Stimulated activated naive CD8-positive, alpha-beta T cell treated with anti-CD3 and anti-CD28 coated beads, Interleukin-15, Interleukin-2, amounts not matched to agents 100 U/mL and 50 U/mL, for 24 hours (primary cell): Measurements from ENCODE around the gene SLC6A4.

ENCODE experiments used
- ATAC-seq: fragments of 150-1000 bp; cut with Tn5 transposase; one replicate; pipeline ENCODE4 v1.10.0; 2021
- DNase-seq: peaks from one replicate; pipeline ENCODE4 v3.0.0; 2021

SLC6A4 gene

GRCh38 chr17:30235386-30236296 lies at the start of gene SLC6A4:
TSS of gene SLC6A4 (minus strand) at chr17:30235697. CDS start at chr17:30221958, 13,739 bp downstream.
- DNase-seq: no peak
- peak; percentile 11 for ATAC-seq

GRCh38 chr17:30279156-30279555 lies 43.7 kb upstream of the SLC6A4 start:
- ATAC-seq (no peak), DNase-seq (no peak)

GRCh38 chr17:30278032-30278431 lies 42.5 kb upstream of the SLC6A4 start:
- DNase-seq (no peak), ATAC-seq (no peak)

GRCh38 chr17:30275911-30276310 lies 40.4 kb upstream of the SLC6A4 start:
- DNase-seq (no peak), ATAC-seq (no peak)

- DNase-seq: no peak
- no peak for ATAC-seq
These were observed 39.4 kb upstream of the SLC6A4 start for GRCh38 chr17:30274887-30275286.

- no peak for ATAC-seq
These were observed 37.9 kb upstream of the SLC6A4 start for GRCh38 chr17:30273373-30273772.

GRCh38 chr17:30271102-30271501 lies 35.6 kb upstream of the SLC6A4 start:
- ATAC-seq: peak; percentile 59
- DNase-seq: no peak

More at GRCh38 chr17:30273373-30273772, 37.9 kb upstream of the SLC6A4 start:
- no peak for DNase-seq

- DNase-seq: no peak
- ATAC-seq: no peak
These were observed 32.1 kb upstream of the SLC6A4 start for GRCh38 chr17:30267625-30268024.

- no peak for ATAC-seq
- no peak for DNase-seq
These were observed 28.2 kb upstream of the SLC6A4 start for GRCh38 chr17:30263552-30264333.

- ATAC-seq: no peak
These were observed 21.4 kb upstream of the SLC6A4 start for GRCh38 chr17:30256756-30257506.

GRCh38 chr17:30254150-30254549 lies 18.7 kb upstream of the SLC6A4 start:
- ATAC-seq (no peak), DNase-seq (no peak)

More at GRCh38 chr17:30256756-30257506, 21.4 kb upstream of the SLC6A4 start:
- DNase-seq: no peak

GRCh38 chr17:30253312-30253711 lies 17.8 kb upstream of the SLC6A4 start:
- ATAC-seq: no peak
- DNase-seq: no peak

GRCh38 chr17:30251931-30252330 lies 16.4 kb upstream of the SLC6A4 start:
- ATAC-seq (no peak), DNase-seq (no peak)

- DNase-seq (no peak), ATAC-seq (no peak)
These were observed 14.0 kb upstream of the SLC6A4 start for GRCh38 chr17:30249460-30249859.

GRCh38 chr17:30248786-30249185 lies 13.3 kb upstream of the SLC6A4 start:
- ATAC-seq (no peak), DNase-seq (no peak)

- no peak for DNase-seq
- no peak for ATAC-seq
These were observed 11.0 kb upstream of the SLC6A4 start for GRCh38 chr17:30246460-30246859.

GRCh38 chr17:30244853-30245385 lies 9.4 kb upstream of the SLC6A4 start:
- DNase-seq (no peak), ATAC-seq (no peak)

GRCh38 chr17:30243568-30243967 lies 8.1 kb upstream of the SLC6A4 start:
- DNase-seq (no peak), ATAC-seq (no peak)

- no peak for DNase-seq
- no peak for ATAC-seq
These were observed 7.5 kb upstream of the SLC6A4 start for GRCh38 chr17:30243002-30243401.

GRCh38 chr17:30241051-30241450 lies 5.6 kb upstream of the SLC6A4 start:
- ATAC-seq (no peak), DNase-seq (no peak)

GRCh38 chr17:30240177-30240576 lies 4.7 kb upstream of the SLC6A4 start:
- no peak for ATAC-seq
- no peak for DNase-seq

- ATAC-seq (no peak), DNase-seq (no peak)
These were observed 3.6 kb upstream of the SLC6A4 start for GRCh38 chr17:30239089-30239462.
